HL-60 (cell line): ENCODE measurements around the gene STARD10.

Experiments used
- CTCF ChIP-seq: IDR thresholded peaks from one replicate; pipeline ENCODE4 v1.5.1; 2011; ENCODE audit warnings: low read length, control low read depth, inconsistent platforms; ENCODE audit not compliant: insufficient read depth
- GABPA ChIP-seq: IDR thresholded peaks from 2 replicates; pipeline ENCODE4 v1.6.1; 2012; ENCODE audit warnings: low read depth
- POLR2AphosphoS5 ChIP-seq: IDR thresholded peaks from 2 replicates; pipeline ENCODE4 v1.6.1; 2012; ENCODE audit warnings: low read depth
- SPI1 ChIP-seq: IDR thresholded peaks from 2 replicates; pipeline ENCODE4 v1.6.1; 2012; ENCODE audit warnings: low read depth, mild to moderate bottlenecking, borderline replicate concordance
- TF ChIP-seq, protein P1 (sequence below): IDR thresholded peaks from 2 replicates; pipeline ENCODE4 v1.6.1; 2012; ENCODE audit warnings: low read depth; ENCODE audit not compliant: insufficient replicate concordance

GRCh38 chr11:72750556-72751115 lies 43.2 kb downstream of the STARD10 start:
- TF ChIP-seq CTCF (no peak), POLR2AphosphoS5 (no peak), SPI1 (no peak), GABPA (no peak)
- TF ChIP-seq, protein P1, sequence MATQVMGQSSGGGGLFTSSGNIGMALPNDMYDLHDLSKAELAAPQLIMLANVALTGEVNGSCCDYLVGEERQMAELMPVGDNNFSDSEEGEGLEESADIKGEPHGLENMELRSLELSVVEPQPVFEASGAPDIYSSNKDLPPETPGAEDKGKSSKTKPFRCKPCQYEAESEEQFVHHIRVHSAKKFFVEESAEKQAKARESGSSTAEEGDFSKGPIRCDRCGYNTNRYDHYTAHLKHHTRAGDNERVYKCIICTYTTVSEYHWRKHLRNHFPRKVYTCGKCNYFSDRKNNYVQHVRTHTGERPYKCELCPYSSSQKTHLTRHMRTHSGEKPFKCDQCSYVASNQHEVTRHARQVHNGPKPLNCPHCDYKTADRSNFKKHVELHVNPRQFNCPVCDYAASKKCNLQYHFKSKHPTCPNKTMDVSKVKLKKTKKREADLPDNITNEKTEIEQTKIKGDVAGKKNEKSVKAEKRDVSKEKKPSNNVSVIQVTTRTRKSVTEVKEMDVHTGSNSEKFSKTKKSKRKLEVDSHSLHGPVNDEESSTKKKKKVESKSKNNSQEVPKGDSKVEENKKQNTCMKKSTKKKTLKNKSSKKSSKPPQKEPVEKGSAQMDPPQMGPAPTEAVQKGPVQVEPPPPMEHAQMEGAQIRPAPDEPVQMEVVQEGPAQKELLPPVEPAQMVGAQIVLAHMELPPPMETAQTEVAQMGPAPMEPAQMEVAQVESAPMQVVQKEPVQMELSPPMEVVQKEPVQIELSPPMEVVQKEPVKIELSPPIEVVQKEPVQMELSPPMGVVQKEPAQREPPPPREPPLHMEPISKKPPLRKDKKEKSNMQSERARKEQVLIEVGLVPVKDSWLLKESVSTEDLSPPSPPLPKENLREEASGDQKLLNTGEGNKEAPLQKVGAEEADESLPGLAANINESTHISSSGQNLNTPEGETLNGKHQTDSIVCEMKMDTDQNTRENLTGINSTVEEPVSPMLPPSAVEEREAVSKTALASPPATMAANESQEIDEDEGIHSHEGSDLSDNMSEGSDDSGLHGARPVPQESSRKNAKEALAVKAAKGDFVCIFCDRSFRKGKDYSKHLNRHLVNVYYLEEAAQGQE: no peak
